Panc1 (cell line): ENCODE data around the gene HJURP.

Source experiments
- POLR2AphosphoS5 ChIP-seq: IDR thresholded peaks from 2 replicates; pipeline ENCODE4 v1.6.1; 2012; ENCODE audit warnings: mild to moderate bottlenecking, low read depth, low read length, moderate library complexity
- TF ChIP-seq, protein P1 (sequence below): fragments of 450-650 bp; IDR thresholded peaks from 2 replicates; pipeline ENCODE4 v1.5.1; 2017; ENCODE audit warnings: mild to moderate bottlenecking

- TF ChIP-seq, protein P1, sequence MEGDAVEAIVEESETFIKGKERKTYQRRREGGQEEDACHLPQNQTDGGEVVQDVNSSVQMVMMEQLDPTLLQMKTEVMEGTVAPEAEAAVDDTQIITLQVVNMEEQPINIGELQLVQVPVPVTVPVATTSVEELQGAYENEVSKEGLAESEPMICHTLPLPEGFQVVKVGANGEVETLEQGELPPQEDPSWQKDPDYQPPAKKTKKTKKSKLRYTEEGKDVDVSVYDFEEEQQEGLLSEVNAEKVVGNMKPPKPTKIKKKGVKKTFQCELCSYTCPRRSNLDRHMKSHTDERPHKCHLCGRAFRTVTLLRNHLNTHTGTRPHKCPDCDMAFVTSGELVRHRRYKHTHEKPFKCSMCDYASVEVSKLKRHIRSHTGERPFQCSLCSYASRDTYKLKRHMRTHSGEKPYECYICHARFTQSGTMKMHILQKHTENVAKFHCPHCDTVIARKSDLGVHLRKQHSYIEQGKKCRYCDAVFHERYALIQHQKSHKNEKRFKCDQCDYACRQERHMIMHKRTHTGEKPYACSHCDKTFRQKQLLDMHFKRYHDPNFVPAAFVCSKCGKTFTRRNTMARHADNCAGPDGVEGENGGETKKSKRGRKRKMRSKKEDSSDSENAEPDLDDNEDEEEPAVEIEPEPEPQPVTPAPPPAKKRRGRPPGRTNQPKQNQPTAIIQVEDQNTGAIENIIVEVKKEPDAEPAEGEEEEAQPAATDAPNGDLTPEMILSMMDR, result no peak
- TF ChIP-seq POLR2AphosphoS5, result no peak
Measured at GRCh38 chr2:233816771-233817170, 37.6 kb downstream of the HJURP start.
